Common myeloid progenitor, CD34-positive (primary cell): ENCODE data around the gene GATAD2A.
A peak's percentile ranks its signal among the peaks of the same experiment; 100 is the strongest.
"Not testable (repeated sequence)": the region's sequence is repeated elsewhere in the genome, so short reads cannot be mapped to it uniquely, and the experiment has no call there.

Source experiments
- CTCF ChIA-PET: fragments of 350-600 bp; sonication (Branson Sonifier 250); formaldehyde crosslinking; loops from one replicate; lab custom pipeline; 2021; ENCODE audit warnings: antibody characterized with exemption; lab: Charles Lee
- POLR2A ChIA-PET: fragments of 350-600 bp; sonication (Branson Sonifier 250); formaldehyde crosslinking; loops from one replicate; lab custom pipeline; 2021; ENCODE audit warnings: antibody characterized with exemption; lab: Charles Lee
- DNase-seq, 3 donors: peaks; one replicate each; pipeline versions ENCODE4 v3.0.0 to v3.0.0-alpha.2; 2013
- H3K27ac ChIP-seq, 2 experiments: 1 replicate in 1 of 2; 2 replicates in 1 of 2; pipeline ENCODE4 v1.7.0; 2013; ENCODE audit warnings: inconsistent platforms in 2 of 2, low read length in 2 of 2, mild to moderate bottlenecking in 2 of 2, low read depth in 1 of 2, moderate library complexity in 1 of 2; ENCODE audit not compliant: severe bottlenecking in 2 of 2, insufficient read depth in 1 of 2, poor library complexity in 1 of 2
- H3K27me3 ChIP-seq, 5 experiments: replicated peaks in 2 of 5; 1 replicate in 3 of 5; 2 replicates in 2 of 5; pipeline versions ENCODE4 v1.6.1 to v1.7.0; 2013; ENCODE audit warnings: low read length in 4 of 5, mild to moderate bottlenecking in 2 of 5, moderate library complexity in 2 of 5, inconsistent platforms in 1 of 5; ENCODE audit not compliant: insufficient read depth in 5 of 5, control insufficient read depth in 4 of 5
- H3K36me3 ChIP-seq, 4 experiments: 1 replicate in 2 of 4; 2 replicates in 2 of 4; pipeline versions ENCODE4 v1.6.1 to v1.7.0; 2013; ENCODE audit warnings: low read length in 3 of 4, control low read depth in 1 of 4, mild to moderate bottlenecking in 1 of 4; ENCODE audit not compliant: control insufficient read depth in 4 of 4, insufficient read depth in 4 of 4
- H3K4me1 ChIP-seq, 4 experiments: 1 replicate in 3 of 4; 2 replicates in 1 of 4; pipeline versions ENCODE4 v1.6.1 to v1.7.1; 2013; ENCODE audit warnings: low read length in 3 of 4, mild to moderate bottlenecking in 3 of 4, control low read depth in 1 of 4, inconsistent platforms in 1 of 4, moderate library complexity in 1 of 4; ENCODE audit not compliant: control insufficient read depth in 4 of 4, insufficient read depth in 4 of 4; ENCODE audit errors: control extremely low read depth in 1 of 4
- H3K4me3 ChIP-seq, 7 experiments: 1 replicate in 4 of 7; 2 replicates in 3 of 7; pipeline versions ENCODE4 v1.5.1 to v1.7.0; 2013; ENCODE audit warnings: mild to moderate bottlenecking in 7 of 7, low read length in 6 of 7, moderate library complexity in 6 of 7, inconsistent platforms in 2 of 7, low read depth in 2 of 7, control low read depth in 1 of 7; ENCODE audit not compliant: insufficient read depth in 4 of 7, control insufficient read depth in 1 of 7; ENCODE audit errors: extremely low read depth in 1 of 7
- H3K9me3 ChIP-seq, 5 experiments: 1 replicate in 4 of 5; 2 replicates in 1 of 5; pipeline versions ENCODE4 v1.6.1 to v1.7.1; 2013; ENCODE audit warnings: low read length in 4 of 5, mild to moderate bottlenecking in 2 of 5, inconsistent platforms in 1 of 5, low read depth in 1 of 5, moderate library complexity in 1 of 5; ENCODE audit not compliant: control insufficient read depth in 4 of 5, insufficient read depth in 2 of 5; ENCODE audit errors: control extremely low read depth in 1 of 5
- WGBS: methylation state at CpG from one replicate; pipeline ENCODE4 v1.1.5; 2013; ENCODE audit not compliant: insufficient coverage; 5-methylcytosine and 5-hydroxymethylcytosine counted together

Gene GATAD2A

DNA sequence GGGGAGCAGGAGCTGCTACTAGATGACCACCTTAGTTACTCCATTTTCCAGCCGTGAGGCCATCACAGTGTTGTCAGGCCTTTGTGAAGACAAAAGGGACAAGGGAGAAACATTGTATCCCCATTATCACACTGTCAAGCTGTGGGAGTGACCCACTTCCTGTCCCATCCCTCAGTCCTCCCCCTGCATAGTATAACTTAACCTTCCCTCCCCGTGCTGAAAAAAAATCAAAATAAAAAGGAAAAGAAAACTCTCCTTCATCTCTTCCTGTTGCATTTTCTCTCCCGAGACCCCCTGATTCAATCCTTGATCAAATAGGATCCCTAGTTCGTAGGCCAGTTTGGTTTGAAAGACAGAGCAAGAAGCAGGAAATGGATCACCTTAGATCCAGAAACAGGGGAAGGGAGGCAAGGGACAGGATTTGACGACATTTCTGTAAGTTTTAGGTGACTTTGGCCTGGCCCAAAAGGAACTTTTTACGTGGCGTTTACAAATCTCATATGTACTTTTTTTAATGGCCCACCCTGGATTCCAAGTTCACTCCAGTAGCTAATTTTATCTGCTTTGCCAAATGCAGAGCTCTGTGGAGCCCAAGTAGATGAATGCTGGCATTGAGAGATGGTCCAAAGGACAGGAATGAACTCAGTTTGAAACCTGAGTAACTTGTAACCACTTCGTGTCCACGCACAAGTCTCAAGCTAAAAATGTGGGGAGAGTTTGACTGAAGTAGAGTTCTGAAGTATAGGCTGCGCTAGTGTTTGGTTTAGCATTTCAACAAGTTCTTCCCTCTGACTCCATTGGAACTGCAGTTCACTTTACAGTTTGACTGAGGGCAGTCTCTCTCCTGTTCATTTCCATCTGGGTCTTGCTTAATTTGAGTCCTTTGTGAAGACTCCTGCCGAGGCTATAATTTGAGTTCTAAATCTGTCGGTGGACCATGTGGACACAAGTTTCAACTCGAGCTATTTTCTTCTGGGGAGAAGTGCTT is 16.6 kb upstream of the GATAD2A start:
- WGBS, result 93% methylated on average over 10 of the region's 13 CpGs
- peak overlapping the region in 1 of 2 experiments; percentile 43 for H3K27ac ChIP-seq
- CTCF ChIA-PET, result interaction anchor here (0.6 to 2.9 kb wide), 6 partner anchors 11 to 101 kb away, joined by 3 to 11 read pairs (median 5); no protein-coding TSS in a partner anchor

GRCh38 chr19:19389683-19390082 is 15.8 kb upstream of the GATAD2A start:
- ChIA-PET POLR2A (interaction anchor here (1.0 kb wide), 1 partner anchor 100 kb away, joined by 4 read pairs; no protein-coding TSS in a partner anchor), CTCF (interaction anchor here (0.9 to 4.2 kb wide), 5 partner anchors 12 to 101 kb away, joined by 4 to 20 read pairs (median 7); no protein-coding TSS in a partner anchor)
- not testable (repeated sequence) for H3K9me3 ChIP-seq, H3K36me3 ChIP-seq, DNase-seq, H3K4me3 ChIP-seq, H3K27me3 ChIP-seq
- Histone ChIP-seq H3K27ac (peak overlapping the region in 1 of 2 experiments; percentile 36), H3K4me1 (peaks cover 9 to 75% (median 47%) of the 10 kb centered on the region in 4 experiments)
- 98% methylated on average over 12 of the region's 12 CpGs for WGBS

More for the DNA sequence above, 16.6 kb upstream of the GATAD2A start:
- H3K4me1 ChIP-seq, result peaks cover 9 to 69% (median 47%) of the 10 kb centered on the region in 4 experiments
- peak overlapping the region in 3 of 7 experiments; percentile 16 to 35 (median 29) for H3K4me3 ChIP-seq
- H3K36me3 ChIP-seq, result peaks cover 0 to 3% (median 1%) of the 10 kb centered on the region in 4 experiments
- POLR2A ChIA-PET, result interaction anchor here (1.0 kb wide), 1 partner anchor 100 kb away, joined by 4 read pairs; no protein-coding TSS in a partner anchor
- H3K27me3 ChIP-seq, result no peaks in the 10 kb centered on the region
- no peaks in the 10 kb centered on the region for H3K9me3 ChIP-seq
- no peak for DNase-seq

- WGBS, result 97% methylated on average over 6 of the region's 7 CpGs
- Histone ChIP-seq H3K27ac (peak overlapping the region in 1 of 2 experiments; percentile 63), H3K4me1 (peaks cover 9 to 49% (median 26%) of the 10 kb centered on the region in 4 experiments)
- not testable (repeated sequence) for DNase-seq, H3K9me3 ChIP-seq, H3K36me3 ChIP-seq, H3K27me3 ChIP-seq, H3K4me3 ChIP-seq
- ChIA-PET CTCF (interaction anchor here (0.9 to 3.7 kb wide), 6 partner anchors 11 to 96 kb away, joined by 3 to 12 read pairs (median 4); partner anchors contain the start of gene GATAD2A), POLR2A (interaction anchor here (0.5 to 0.9 kb wide), 2 partner anchors 11 to 36 kb away, joined by 3 read pairs; partner anchors contain the start of gene GATAD2A)
These were observed 11.1 kb upstream of the GATAD2A start for GRCh38 chr19:19394333-19394732.

DNA sequence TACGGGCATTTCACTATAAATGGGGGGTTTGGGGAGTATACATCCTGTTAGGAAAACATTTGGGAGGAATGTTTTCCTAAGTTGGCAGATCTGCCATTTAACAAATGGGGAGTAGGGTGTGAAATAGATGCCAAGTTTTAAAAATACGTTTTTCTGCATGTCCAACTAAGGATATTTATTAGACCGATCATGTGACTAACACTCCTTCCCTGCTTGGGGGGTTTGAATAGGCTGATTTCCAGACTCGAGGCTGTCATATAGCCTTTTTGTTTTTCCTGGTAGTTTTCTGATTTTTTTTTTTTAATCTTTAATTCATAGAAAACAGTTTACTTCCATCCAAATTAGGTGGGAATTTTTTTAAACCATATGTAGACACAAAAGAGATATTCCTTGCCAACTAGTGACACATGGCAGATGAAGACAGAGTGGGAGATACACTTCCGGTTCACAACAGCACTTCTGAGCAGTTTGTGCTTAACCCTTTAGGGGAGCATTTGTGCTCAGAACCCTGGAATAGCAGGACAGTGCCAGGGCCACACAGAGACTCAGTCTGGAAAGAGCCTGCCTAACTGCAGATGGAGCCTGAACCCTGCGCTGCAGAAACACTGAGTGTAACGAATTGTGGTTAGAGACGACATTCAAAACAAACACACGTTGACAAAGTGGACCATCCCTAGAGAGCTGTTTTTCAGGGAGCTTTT is 5.6 kb upstream of the GATAD2A start:
- Histone ChIP-seq H3K36me3 (no peaks in the 10 kb centered on the region), H3K4me3 (no peak overlapping the region), H3K27me3 (no peaks in the 10 kb centered on the region), H3K27ac (no peak overlapping the region), H3K4me1 (peaks cover 3 to 37% (median 14%) of the 10 kb centered on the region in 4 experiments), H3K9me3 (no peaks in the 10 kb centered on the region)
- ChIA-PET CTCF (interaction anchor here (1.5 to 4.1 kb wide), 3 partner anchors 11 to 91 kb away, joined by 3 to 21 read pairs (median 6); no protein-coding TSS in a partner anchor), POLR2A (no interaction called here)
- no peak for DNase-seq
- WGBS, result 47% methylated on average over 4 of the region's 9 CpGs

GRCh38 chr19:19402656-19403372 is 2.7 kb upstream of the GATAD2A start:
- Histone ChIP-seq H3K4me3 (no peak overlapping the region), H3K9me3 (no peaks in the 10 kb centered on the region), H3K36me3 (no peaks in the 10 kb centered on the region), H3K4me1 (peaks cover 13 to 50% (median 26%) of the 10 kb centered on the region in 4 experiments), H3K27ac (no peak overlapping the region), H3K27me3 (no peaks in the 10 kb centered on the region)
- ChIA-PET CTCF (interaction anchor here (1.1 to 4.1 kb wide), 4 partner anchors 11 to 88 kb away, joined by 3 to 21 read pairs (median 12); no protein-coding TSS in a partner anchor), POLR2A (interaction anchor here (0.6 kb wide), 1 partner anchor 9 kb away, joined by 4 read pairs; no protein-coding TSS in a partner anchor)
- WGBS, result 92% methylated on average over 7 of the region's 11 CpGs
- DNase-seq, result no peak

- Histone ChIP-seq H3K9me3 (no peaks in the 10 kb centered on the region), H3K36me3 (no peaks in the 10 kb centered on the region), H3K4me3 (no peak overlapping the region), H3K27ac (no peak overlapping the region), H3K27me3 (no peaks in the 10 kb centered on the region), H3K4me1 (peaks cover 14 to 55% (median 28%) of the 10 kb centered on the region in 4 experiments)
- ChIA-PET POLR2A (interaction anchor here (0.6 kb wide), 1 partner anchor 10 kb away, joined by 4 read pairs; no protein-coding TSS in a partner anchor), CTCF (interaction anchor here (1.0 to 4.1 kb wide), 5 partner anchors 12 to 87 kb away, joined by 3 to 21 read pairs (median 4); no protein-coding TSS in a partner anchor)
- WGBS, result 91% methylated on average over 4 of the region's 5 CpGs
- peak in 2 of 3 donors; percentile 38 to 51 for DNase-seq
These were observed 2.0 kb upstream of the GATAD2A start for GRCh38 chr19:19403373-19403901.
